Measurements from ENCODE around the gene ALDH1B1.

DNA sequence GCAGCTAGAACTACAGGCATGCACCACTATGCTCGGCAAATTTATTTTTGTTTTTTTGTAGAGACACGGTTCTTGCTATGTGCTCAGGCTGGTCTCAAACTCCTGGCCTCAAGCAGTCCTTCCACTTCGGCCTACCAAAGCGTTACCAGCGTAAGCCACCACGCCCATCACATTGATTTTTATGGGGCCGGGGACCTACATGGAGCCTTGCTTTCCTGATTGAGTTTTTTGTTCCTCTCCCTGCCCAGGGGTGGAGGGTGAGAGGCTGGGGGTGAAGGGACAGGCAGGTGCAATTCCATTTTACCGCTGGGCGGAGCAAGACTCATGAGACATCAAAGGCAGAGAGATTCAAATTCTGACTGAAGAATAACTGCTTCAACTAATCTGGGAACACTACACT is 1.9 kb downstream of the ALDH1B1 start:
- TF ChIP-seq, protein P1, sequence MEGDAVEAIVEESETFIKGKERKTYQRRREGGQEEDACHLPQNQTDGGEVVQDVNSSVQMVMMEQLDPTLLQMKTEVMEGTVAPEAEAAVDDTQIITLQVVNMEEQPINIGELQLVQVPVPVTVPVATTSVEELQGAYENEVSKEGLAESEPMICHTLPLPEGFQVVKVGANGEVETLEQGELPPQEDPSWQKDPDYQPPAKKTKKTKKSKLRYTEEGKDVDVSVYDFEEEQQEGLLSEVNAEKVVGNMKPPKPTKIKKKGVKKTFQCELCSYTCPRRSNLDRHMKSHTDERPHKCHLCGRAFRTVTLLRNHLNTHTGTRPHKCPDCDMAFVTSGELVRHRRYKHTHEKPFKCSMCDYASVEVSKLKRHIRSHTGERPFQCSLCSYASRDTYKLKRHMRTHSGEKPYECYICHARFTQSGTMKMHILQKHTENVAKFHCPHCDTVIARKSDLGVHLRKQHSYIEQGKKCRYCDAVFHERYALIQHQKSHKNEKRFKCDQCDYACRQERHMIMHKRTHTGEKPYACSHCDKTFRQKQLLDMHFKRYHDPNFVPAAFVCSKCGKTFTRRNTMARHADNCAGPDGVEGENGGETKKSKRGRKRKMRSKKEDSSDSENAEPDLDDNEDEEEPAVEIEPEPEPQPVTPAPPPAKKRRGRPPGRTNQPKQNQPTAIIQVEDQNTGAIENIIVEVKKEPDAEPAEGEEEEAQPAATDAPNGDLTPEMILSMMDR (IDR thresholded peaks at IDR 0.05), result no peak
- no peak for TF ChIP-seq POLR2A (IDR thresholded peaks at IDR 0.05)

Measured in heart left ventricle (tissue), 13 donors.